ENCODE results near the gene DPH3. TPM values are rescaled to one million over a fixed set of nuclear protein-coding genes. Genes with fewer than 3 reads are reported as not detected.
"Not testable (repeated sequence)": the region's sequence is repeated elsewhere in the genome, so short reads cannot be mapped to it uniquely, and the experiment has no call there.

The DPH3 gene
- total and polyA plus RNA-seq, 2 donors (not counting 3 experiments of a cell fraction or from before 2014, with no cell fraction given): 7.7 to 28.7 TPM

DNA sequence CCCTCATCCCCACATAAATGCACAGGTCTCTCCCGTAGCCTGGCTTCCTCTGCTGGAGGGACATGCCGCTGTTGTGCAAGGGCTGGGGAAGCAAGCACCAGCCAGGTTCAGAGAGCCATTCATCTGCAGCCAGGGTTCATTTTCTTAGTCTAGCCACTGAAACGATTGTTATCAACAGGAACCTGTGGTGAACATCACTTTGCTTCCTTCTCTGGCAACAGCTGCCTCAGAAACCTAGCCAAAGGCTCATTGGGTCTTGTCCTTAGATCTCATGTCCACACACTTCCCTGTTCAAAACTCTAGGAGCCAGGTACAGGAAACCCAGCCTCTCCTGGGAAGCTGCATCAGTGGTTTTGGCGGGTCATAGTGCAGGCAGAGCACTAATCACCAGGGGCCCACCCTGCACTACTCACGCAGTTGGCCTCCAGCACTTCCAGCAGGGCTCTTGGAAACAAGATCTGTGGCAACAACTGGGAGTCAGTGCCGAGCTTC is 47.3 kb upstream of the DPH3 start:
- Histone ChIP-seq H3K9me1 (replicated peaks; ENCODE audit: control insufficient read depth, extremely low read depth, insufficient read depth, low read length) (no peaks in the 10 kb centered on the region), H3K79me2 (ENCODE audit: control insufficient read depth, insufficient read depth, low read length) (no peaks in the 10 kb centered on the region), H3K9ac (replicated peaks; ENCODE audit: extremely low read depth, insufficient read depth, low read length) (no peak overlapping the region), H3K9me3 (replicated peaks; ENCODE audit: control insufficient read depth, insufficient read depth, low read length) (no peaks in the 10 kb centered on the region), H2AFZ (ENCODE audit: low read depth, low read length) (no peak overlapping the region), H4K20me1 (replicated peaks; ENCODE audit: control insufficient read depth, extremely low read depth, insufficient read depth, low read length) (peaks cover 2% of the 10 kb centered on the region), H3K36me3 (ENCODE audit: control insufficient read depth in 2 of 2, extremely low read depth in 1 of 2, insufficient read depth in 2 of 2, low read length in 2 of 2) (peaks cover 0 to 12% of the 10 kb centered on the region in 2 experiments), H3K4me1 (ENCODE audit: control insufficient read depth, extremely low read depth, insufficient read depth, low read length) (peaks cover 4% of the 10 kb centered on the region), H3K4me3 (replicated peaks in 1 of 3; ENCODE audit: insufficient read depth in 1 of 3, low read depth in 1 of 3, low read length in 3 of 3) (no peak overlapping the region), H3K4me2 (ENCODE audit: insufficient read depth, low read length) (no peak overlapping the region), H3K27ac (ENCODE audit: insufficient read depth, low read depth, low read length) (no peak overlapping the region), H3K27me3 (ENCODE audit: control insufficient read depth in 2 of 2, insufficient read depth in 2 of 2, low read length in 2 of 2) (no peaks in the 10 kb centered on the region)
- intact Hi-C loops (cut with micrococcal nuclease) (no loop called here), dilution Hi-C loops (cut with MboI; ENCODE audit: extremely low pct_ligation_motif_present, low sequenced_read_pairs) (no loop called here)
- no peak for FAIRE-seq
- DNase-seq (ENCODE audit: low read depth, low spot score): peak; percentile 21
- BruUV-seq (replicated peaks): no TSS peak
- ChIA-PET CTCF (interaction anchor here (0.8 to 2.1 kb wide), 2 partner anchors 10 to 22 kb away, joined by 5 read pairs; no protein-coding TSS in a partner anchor), POLR2A (no interaction called here)
- TF ChIP-seq FOS (IDR thresholded peaks at IDR 0.05; ENCODE audit: borderline replicate concordance, insufficient read depth, low read length) (no peak), EZH2 (IDR thresholded peaks at IDR 0.05; ENCODE audit: borderline replicate concordance, low read depth, low read length, severe bottlenecking) (no peak), POLR2AphosphoS5 (IDR thresholded peaks at IDR 0.05; ENCODE audit: insufficient read depth, low read depth, low read length) (no peak), JUN (IDR thresholded peaks at IDR 0.05; ENCODE audit: borderline replicate concordance, insufficient read depth, insufficient read length, low read depth) (no peak), POLR2A (IDR thresholded peaks at IDR 0.05; ENCODE audit: low read depth, low read length) (no peak), GATA2 (IDR thresholded peaks at IDR 0.05; ENCODE audit: insufficient read depth, insufficient read length, low read depth, low read length) (no peak), MYC (IDR thresholded peaks at IDR 0.05; ENCODE audit: low read depth, low read length) (no peak)
- TF ChIP-seq, protein P1, sequence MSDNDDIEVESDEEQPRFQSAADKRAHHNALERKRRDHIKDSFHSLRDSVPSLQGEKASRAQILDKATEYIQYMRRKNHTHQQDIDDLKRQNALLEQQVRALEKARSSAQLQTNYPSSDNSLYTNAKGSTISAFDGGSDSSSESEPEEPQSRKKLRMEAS (IDR thresholded peaks at IDR 0.05; ENCODE audit: insufficient read depth, insufficient read length): no peak
- TF ChIP-seq, protein P2, sequence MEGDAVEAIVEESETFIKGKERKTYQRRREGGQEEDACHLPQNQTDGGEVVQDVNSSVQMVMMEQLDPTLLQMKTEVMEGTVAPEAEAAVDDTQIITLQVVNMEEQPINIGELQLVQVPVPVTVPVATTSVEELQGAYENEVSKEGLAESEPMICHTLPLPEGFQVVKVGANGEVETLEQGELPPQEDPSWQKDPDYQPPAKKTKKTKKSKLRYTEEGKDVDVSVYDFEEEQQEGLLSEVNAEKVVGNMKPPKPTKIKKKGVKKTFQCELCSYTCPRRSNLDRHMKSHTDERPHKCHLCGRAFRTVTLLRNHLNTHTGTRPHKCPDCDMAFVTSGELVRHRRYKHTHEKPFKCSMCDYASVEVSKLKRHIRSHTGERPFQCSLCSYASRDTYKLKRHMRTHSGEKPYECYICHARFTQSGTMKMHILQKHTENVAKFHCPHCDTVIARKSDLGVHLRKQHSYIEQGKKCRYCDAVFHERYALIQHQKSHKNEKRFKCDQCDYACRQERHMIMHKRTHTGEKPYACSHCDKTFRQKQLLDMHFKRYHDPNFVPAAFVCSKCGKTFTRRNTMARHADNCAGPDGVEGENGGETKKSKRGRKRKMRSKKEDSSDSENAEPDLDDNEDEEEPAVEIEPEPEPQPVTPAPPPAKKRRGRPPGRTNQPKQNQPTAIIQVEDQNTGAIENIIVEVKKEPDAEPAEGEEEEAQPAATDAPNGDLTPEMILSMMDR (IDR thresholded peaks at IDR 0.05; ENCODE audit: extremely low read depth in 1 of 2, insufficient read depth in 1 of 2, low read depth in 1 of 2, low read length in 2 of 2): no peak

DNA sequence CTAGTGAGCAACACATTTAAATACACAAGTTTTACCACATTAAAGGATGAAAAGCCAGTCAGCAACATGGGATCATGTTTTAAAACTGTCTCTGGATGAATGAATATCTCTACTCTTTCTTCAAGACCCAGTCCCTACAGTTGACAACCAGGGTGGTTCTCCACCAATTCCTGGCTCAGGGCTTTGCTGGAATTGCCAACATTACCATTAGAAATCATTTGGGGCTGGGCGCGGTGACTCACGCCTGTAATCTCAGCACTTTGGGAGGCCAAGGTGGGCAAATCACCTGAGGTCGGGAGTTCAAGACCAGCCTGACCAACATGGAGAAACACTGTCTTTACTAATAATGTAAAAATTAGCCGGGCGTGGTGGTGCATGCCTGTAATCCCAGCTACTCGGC is 45.7 kb upstream of the DPH3 start:
- dilution Hi-C loops (cut with MboI; ENCODE audit: extremely low pct_ligation_motif_present, low sequenced_read_pairs); H3K4me3 ChIP-seq (replicated peaks in 1 of 3; ENCODE audit: insufficient read depth in 1 of 3, low read depth in 1 of 3, low read length in 3 of 3); H2AFZ ChIP-seq (ENCODE audit: low read depth, low read length); H3K27ac ChIP-seq (ENCODE audit: insufficient read depth, low read depth, low read length); FAIRE-seq; POLR2A ChIA-PET; intact Hi-C loops (cut with micrococcal nuclease); H3K4me2 ChIP-seq (ENCODE audit: insufficient read depth, low read length); H3K4me1 ChIP-seq (ENCODE audit: control insufficient read depth, extremely low read depth, insufficient read depth, low read length); DNase-seq (ENCODE audit: low read depth, low spot score); H3K79me2 ChIP-seq (ENCODE audit: control insufficient read depth, insufficient read depth, low read length); H3K9me3 ChIP-seq (replicated peaks; ENCODE audit: control insufficient read depth, insufficient read depth, low read length); H3K9ac ChIP-seq (replicated peaks; ENCODE audit: extremely low read depth, insufficient read depth, low read length); H3K36me3 ChIP-seq (ENCODE audit: control insufficient read depth in 2 of 2, extremely low read depth in 1 of 2, insufficient read depth in 2 of 2, low read length in 2 of 2); BruUV-seq (replicated peaks); H4K20me1 ChIP-seq (replicated peaks; ENCODE audit: control insufficient read depth, extremely low read depth, insufficient read depth, low read length); H3K27me3 ChIP-seq (ENCODE audit: control insufficient read depth in 2 of 2, insufficient read depth in 2 of 2, low read length in 2 of 2); H3K9me1 ChIP-seq (replicated peaks; ENCODE audit: control insufficient read depth, extremely low read depth, insufficient read depth, low read length): not testable (repeated sequence)
- CTCF ChIA-PET: interaction anchor here (0.6 to 0.9 kb wide), 2 partner anchors 63 to 1424 kb away, joined by 3 read pairs; no protein-coding TSS in a partner anchor
